Motor neuron (in vitro differentiated cells): Measurements from ENCODE around the gene HTR3B. TPM values are rescaled to one million over a fixed set of nuclear protein-coding genes. Genes with fewer than 3 reads are reported as not detected.
A peak's percentile ranks its signal among the peaks of the same experiment; 100 is the strongest.
"Not testable (repeated sequence)": the region's sequence is repeated elsewhere in the genome, so short reads cannot be mapped to it uniquely, and the experiment has no call there.

Experiments
- ATAC-seq, 8 experiments: fragments of 200-7000 bp; cut with Tn5 transposase; replicated peaks in 6 of 8; 2 replicates each; pipeline ENCODE4 v1.8.0; 2021; ENCODE audit warnings: mild to moderate bottlenecking in 8 of 8, moderate library complexity in 8 of 8
- H3K27ac ChIP-seq, 2 donors: fragments of 250-450 bp; sonication (Bioruptor Pico); 2 replicates each; pipeline ENCODE4 v1.9.0; 2021; ENCODE audit warnings: antibody characterized with exemption in 2 of 2, mild to moderate bottlenecking in 2 of 2, moderate library complexity in 1 of 2
- H3K4me1 ChIP-seq, 2 donors: fragments of 250-450 bp; sonication (Bioruptor Pico); replicated peaks in 1 of 2; 2 replicates each; pipeline ENCODE4 v1.6.1; 2021; ENCODE audit warnings: antibody characterized with exemption in 2 of 2, mild to moderate bottlenecking in 2 of 2, moderate library complexity in 1 of 2
- H3K4me3 ChIP-seq, 5 donors: fragments of 250-450 bp; sonication (Bioruptor Pico); 2 replicates each; pipeline ENCODE4 v1.9.0; 2021; ENCODE audit warnings: antibody characterized with exemption in 5 of 5, mild to moderate bottlenecking in 5 of 5, moderate library complexity in 4 of 5
- WGBS, 10 experiments: fragments of 450-650 bp; shearing (Covaris generic); methylation state at CpG; one replicate each; pipeline ENCODE4 v1.0.0; 2022; 5-methylcytosine and 5-hydroxymethylcytosine counted together
- in situ Hi-C, 9 experiments: fragments of 400-800 bp; cut with MboI; loops; one replicate each; pipeline ENCODE4 v1.15.0; 2021; ENCODE audit warnings: low sequenced_read_pairs in 9 of 9, low pct_unique_long_range_greater_than_20kb in 2 of 9; ENCODE audit not compliant: unreplicated experiment in 9 of 9
- total RNA-seq, 8 experiments: library from RNA; unstranded; fragments of 300-600 nt; gene quantifications; 2 replicates each; pipeline versions ENCODE4 v1.2.3 to v1.2.4, GENCODE V29; 2022

HTR3B gene
- total RNA-seq, 8 experiments from 2014 or later, result 0.11 to 0.47 (median 0.21) TPM; not detected in 5

DNA sequence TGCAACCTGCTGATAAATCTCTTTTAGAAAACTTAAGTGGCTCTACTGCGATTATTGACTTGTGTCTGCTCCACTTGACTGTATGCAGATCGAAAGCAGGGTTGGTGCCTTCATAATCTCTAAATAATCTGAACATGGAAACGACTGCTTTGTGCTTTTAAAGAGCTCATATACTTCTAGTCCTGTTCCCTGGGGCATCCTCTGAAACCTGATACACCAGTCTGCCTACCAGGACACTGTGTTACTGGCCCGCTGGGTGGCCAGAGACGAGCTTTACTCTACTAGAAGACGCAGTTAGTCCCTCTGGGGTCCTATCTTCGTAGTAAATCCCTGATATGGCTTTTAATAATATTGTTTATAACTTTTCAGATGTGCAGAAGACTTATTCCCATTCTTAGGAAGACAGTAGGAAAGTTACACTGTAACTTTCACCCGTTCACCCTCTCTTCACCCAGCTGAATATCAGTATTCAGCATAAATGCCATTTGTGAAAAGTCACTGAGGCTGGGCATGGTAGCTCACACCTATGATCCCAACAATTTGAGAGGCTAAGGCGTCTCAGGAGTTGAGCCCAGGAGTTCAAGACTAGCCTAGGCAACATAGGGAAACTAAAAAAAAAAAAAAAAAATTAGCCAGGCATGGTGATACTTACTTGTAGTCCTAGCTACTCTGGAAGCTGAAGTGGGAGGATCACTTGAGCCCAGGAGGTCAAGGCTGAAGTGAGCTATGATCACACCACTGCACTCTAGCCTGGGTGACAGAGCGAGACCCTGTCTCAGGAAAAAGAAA lies 9.0 kb upstream of the HTR3B start:
- in situ Hi-C loops, result loop anchor here in 7 of 9 experiments (10.0 to 25.0 kb wide), 2 partner anchors 367 to 369 kb away; no protein-coding TSS in a partner anchor
- Histone ChIP-seq H3K27ac (no peak overlapping the region), H3K4me3 (no peak overlapping the region), H3K4me1 (no peaks in the 10 kb centered on the region)
- 10 to 88% (median 56%) methylated on average over 2 to 10 of the region's 10 CpGs for WGBS, 10 experiments
- peak in 2 of 8 experiments; percentile 44 to 66 for ATAC-seq

DNA sequence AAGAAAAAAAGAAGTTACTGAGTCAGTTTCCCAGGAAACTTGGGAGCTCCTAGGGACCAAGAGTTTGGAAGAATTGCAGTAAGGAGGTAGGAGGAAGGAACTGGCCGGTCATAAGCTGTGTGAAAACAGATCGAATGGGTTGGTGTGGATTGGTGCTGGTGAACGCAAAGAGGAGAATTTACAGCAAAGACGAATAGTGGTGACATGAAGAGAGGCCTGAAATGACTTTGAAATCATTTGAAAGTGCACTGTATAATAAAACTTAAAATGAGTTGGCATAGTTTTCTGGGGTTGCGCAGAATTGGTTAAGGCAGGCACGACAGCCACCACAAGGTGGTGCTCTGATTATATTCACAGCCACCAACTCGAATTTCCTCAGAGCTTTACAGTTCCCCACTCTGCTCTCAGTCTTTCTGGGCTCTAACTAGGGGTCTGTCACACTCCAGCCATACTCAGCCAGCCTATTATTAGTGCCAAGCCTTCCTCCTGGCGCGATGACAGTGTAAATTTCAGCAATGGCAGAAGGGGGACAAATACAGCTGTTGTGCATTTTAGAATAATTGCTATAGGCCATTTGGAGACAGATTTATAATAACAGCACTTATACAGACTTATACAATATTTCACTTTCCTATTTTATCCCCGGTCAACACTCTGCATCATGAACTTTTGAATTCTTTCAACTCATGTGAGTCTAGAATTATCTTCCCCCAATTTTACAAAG lies 8.3 kb upstream of the HTR3B start:
- H3K4me1 ChIP-seq, result no peaks in the 10 kb centered on the region
- in situ Hi-C loops, result loop anchor here in 7 of 9 experiments (10.0 to 25.0 kb wide), 2 partner anchors 366 to 368 kb away; no protein-coding TSS in a partner anchor
- H3K27ac ChIP-seq, result no peak overlapping the region
- H3K4me3 ChIP-seq, result no peak overlapping the region
- WGBS, 10 experiments, result 8 to 60% (median 28%) methylated on average over 3 to 9 of the region's 10 CpGs
- peak; percentile 71 to 90 (median 78) for ATAC-seq

DNA sequence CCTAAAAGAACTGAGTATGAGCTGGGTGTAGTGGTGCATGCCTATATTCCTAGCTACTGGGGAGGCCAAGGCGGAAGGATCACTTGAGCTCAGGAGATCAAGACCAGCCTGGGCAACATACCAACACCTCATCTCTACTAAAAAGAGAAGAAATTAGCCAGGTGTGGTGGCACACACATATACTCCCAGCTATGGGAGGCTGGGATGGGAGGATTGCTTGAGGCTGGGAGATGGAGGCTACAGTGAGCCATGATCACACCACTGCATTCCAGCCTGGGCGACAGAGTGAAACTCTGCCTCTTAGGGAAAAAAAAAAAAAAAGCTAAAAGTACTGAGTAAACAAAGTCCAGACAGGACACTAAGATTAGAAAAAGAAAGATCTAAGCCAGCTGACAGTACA lies 3.5 kb upstream of the HTR3B start:
- H3K4me3 ChIP-seq, result no peak overlapping the region
- WGBS, 10 experiments, result 33 to 100% (median 83%) methylated on average over 1 to 2 of the region's 2 CpGs; no CpG with 5 or more reads in 3 of the 10 experiments
- H3K4me1 ChIP-seq, result peaks cover 0 to 6% of the 10 kb centered on the region in 2 donors
- in situ Hi-C loops, result no loop called here
- ATAC-seq, result no peak
- H3K27ac ChIP-seq, result no peak overlapping the region

DNA sequence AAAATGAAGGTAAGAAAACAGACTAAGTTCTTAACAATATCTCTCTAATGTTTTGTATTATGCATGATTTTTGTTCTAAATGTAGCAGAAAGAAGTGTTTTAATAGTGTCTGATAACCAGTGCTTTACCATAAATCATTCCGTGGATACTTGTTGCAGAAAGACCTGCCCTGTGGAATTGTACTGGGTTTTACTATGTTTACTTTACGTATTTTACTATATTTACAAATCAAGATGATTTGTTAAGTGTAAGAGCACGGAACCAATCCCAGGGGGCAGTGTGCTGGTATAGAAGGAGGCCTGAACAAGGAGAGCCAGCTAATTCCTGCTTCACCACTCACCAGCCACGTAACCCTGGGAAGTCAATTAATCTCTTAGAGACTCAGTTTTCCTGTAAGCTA lies 1.4 kb downstream of the HTR3B start:
- in situ Hi-C loops, result no loop called here
- peak in 6 of 8 experiments; percentile 56 to 75 (median 61) for ATAC-seq
- WGBS, 10 experiments, result 0 to 89% (median 65%) methylated on average over 3 to 4 of the region's 4 CpGs; no CpG with 5 or more reads in 2 of the 10 experiments

DNA sequence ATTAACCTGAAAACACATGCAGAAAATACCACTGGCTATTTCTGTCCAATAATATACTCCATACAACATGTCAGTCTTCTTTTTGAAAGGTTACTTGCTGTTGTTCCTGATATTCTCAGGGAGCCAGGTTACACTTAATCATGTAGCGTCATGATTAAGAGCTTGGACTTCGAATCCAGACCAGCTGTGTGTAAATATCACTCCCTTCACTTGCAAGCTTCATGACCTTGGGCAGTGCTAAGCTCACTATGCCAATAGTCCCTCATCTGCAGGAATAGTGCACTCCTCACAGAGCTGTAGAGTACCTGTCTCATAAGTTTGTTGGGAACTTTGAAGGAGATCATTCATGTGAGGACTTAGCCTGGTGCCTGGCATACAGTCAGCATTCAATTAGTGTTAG lies 1.9 kb downstream of the HTR3B start:
- H3K27ac ChIP-seq, result no peak overlapping the region

More for the DNA sequence above, 1.4 kb downstream of the HTR3B start:
- no peak overlapping the region for H3K27ac ChIP-seq
- peaks cover 9 to 28% of the 10 kb centered on the region in 2 donors for H3K4me1 ChIP-seq
- no peak overlapping the region for H3K4me3 ChIP-seq

DNA sequence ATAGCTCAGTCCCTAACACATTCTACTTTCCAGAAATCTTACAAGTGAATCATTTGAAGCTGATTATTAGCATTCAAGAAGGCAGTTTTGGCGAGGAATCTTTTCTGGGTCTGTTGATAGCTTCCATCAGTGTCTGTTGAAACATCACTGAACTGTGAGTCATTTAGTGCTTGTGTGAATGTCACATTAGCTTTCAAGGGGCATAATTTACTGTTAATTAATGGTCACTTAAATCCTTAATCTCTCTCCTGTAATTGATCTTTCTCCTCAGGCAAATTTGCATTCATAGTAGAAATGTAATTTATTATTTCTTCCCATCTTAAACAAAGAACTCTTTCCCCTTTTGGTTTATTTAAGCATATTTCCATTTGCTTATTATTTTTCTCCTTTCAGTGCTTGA lies 2.6 kb downstream of the HTR3B start:
- Histone ChIP-seq H3K27ac (no peak overlapping the region), H3K4me3 (no peak overlapping the region), H3K4me1 (peaks cover 9 to 28% of the 10 kb centered on the region in 2 donors)
- in situ Hi-C loops, result no loop called here
- 0 to 60% (median 0%) methylated on average over 1 of the region's 1 CpG; no CpG with 5 or more reads in 3 of the 10 experiments for WGBS, 10 experiments
- ATAC-seq, result peak in 5 of 8 experiments; percentile 72 to 86 (median 81)

More for the DNA sequence above, 1.9 kb downstream of the HTR3B start:
- Histone ChIP-seq H3K4me3 (no peak overlapping the region), H3K4me1 (peaks cover 9 to 28% of the 10 kb centered on the region in 2 donors)
- WGBS, 10 experiments, result 29 to 88% (median 79%) methylated on average over 1 to 2 of the region's 2 CpGs; no CpG with 5 or more reads in 6 of the 10 experiments
- in situ Hi-C loops, result no loop called here
- peak in 5 of 8 experiments; percentile 46 to 56 (median 52) for ATAC-seq

DNA sequence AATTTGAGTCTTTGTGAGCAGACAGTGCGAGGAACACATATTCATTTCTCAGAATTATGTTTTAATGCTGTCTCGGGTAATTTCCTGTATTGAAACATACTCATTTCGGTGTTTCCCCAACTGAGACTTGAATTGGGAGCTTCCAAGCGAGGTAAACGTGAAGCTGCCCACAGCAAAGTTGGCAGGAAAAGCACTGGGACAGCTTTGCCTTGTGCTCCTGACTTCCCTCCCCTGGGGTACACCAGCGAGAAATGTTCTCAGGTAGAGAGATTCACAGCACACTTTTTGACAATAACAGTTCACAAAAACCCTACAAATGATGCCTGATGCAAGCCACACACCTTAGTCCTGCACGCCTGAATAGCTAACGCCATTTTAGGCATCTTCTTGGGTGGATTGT lies 3.1 kb downstream of the HTR3B start:
- Histone ChIP-seq H3K4me3 (no peak overlapping the region), H3K4me1 (peaks cover 9 to 28% of the 10 kb centered on the region in 2 donors), H3K27ac (peak overlapping the region in 1 of 2 donors; percentile 11)
- in situ Hi-C loops, result no loop called here
- ATAC-seq, result peak in 3 of 8 experiments; percentile 5 to 7 (median 5)
- 33 to 100% (median 79%) methylated on average over 1 to 8 of the region's 8 CpGs for WGBS, 10 experiments

DNA sequence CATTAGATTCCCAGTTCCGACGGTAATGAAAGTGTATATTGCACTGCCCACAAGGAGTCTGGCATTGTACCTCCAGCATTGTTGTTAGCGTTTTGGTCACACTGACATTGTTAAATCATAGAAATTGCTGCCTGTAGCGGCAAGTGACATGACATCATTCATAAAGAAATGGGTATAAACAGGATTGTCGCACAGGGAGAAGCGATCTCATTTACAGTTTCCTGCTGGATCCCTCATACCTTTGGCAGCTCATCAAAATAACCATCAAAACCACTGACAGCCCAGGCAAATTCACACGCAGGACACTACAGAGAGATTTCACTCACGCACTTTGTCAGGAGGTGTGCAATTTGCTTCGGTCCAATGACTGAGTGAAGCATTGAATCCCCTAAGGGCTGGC lies 3.5 kb downstream of the HTR3B start:
- 39 to 100% (median 80%) methylated on average over 1 to 6 of the region's 9 CpGs; no CpG with 5 or more reads in 1 of the 10 experiments for WGBS, 10 experiments
- Histone ChIP-seq H3K27ac (peak overlapping the region in 1 of 2 donors; percentile 11), H3K4me1 (peaks cover 9 to 28% of the 10 kb centered on the region in 2 donors), H3K4me3 (no peak overlapping the region)
- ATAC-seq, result peak in 5 of 8 experiments; percentile 28 to 59 (median 46)
- in situ Hi-C loops, result no loop called here

DNA sequence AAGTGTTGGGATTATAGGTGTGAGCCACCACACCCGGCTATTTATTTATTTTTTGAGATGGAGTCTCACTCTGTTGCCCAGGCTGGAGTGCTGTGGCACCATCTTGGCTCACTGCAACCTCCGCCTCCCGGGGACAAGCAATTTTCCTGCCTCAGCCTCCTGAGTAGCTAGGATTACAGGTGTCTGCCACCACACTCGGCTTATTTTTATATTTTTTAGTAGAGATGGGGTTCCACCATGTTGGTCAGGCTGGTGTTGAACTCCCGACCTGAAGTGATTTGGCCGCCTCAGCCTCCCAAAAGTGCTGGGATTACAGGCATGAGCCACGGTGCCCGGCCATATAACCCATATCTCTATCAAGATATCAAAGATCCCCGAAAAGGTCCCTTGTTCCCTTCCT lies 6.9 kb downstream of the HTR3B start:
- H3K27ac ChIP-seq, H3K4me3 ChIP-seq, in situ Hi-C loops, ATAC-seq: not testable (repeated sequence)
- H3K4me1 ChIP-seq, result peaks cover 8 to 18% of the 10 kb centered on the region in 2 donors
- WGBS, 10 experiments, result 40 to 94% (median 86%) methylated on average over 1 to 4 of the region's 9 CpGs; no CpG with 5 or more reads in 4 of the 10 experiments

DNA sequence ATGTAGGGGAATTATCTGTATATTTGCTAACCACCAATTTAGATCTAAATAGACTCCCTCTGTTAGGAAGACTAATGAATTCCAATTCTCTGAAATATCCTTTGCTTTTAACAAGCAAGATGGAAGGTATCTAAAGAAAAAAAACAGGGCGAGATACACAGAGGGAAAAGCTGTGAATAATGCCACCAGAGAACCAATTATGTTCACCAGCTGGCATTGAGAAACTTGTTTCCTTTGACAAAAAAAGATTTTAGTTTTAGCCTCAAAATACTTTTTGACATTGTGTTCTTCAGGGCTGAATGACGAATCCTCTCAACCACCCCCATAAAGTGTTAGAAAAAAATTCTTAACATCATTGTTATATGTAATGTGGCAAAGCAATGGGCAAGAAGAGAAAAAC lies 19.0 kb downstream of the HTR3B start:
- in situ Hi-C loops, result no loop called here
- 0 to 100% (median 75%) methylated on average over 2 of the region's 2 CpGs for WGBS, 10 experiments
- no peak overlapping the region for H3K4me3 ChIP-seq
- ATAC-seq, result no peak
- H3K27ac ChIP-seq, result no peak overlapping the region
- H3K4me1 ChIP-seq, result no peaks in the 10 kb centered on the region

DNA sequence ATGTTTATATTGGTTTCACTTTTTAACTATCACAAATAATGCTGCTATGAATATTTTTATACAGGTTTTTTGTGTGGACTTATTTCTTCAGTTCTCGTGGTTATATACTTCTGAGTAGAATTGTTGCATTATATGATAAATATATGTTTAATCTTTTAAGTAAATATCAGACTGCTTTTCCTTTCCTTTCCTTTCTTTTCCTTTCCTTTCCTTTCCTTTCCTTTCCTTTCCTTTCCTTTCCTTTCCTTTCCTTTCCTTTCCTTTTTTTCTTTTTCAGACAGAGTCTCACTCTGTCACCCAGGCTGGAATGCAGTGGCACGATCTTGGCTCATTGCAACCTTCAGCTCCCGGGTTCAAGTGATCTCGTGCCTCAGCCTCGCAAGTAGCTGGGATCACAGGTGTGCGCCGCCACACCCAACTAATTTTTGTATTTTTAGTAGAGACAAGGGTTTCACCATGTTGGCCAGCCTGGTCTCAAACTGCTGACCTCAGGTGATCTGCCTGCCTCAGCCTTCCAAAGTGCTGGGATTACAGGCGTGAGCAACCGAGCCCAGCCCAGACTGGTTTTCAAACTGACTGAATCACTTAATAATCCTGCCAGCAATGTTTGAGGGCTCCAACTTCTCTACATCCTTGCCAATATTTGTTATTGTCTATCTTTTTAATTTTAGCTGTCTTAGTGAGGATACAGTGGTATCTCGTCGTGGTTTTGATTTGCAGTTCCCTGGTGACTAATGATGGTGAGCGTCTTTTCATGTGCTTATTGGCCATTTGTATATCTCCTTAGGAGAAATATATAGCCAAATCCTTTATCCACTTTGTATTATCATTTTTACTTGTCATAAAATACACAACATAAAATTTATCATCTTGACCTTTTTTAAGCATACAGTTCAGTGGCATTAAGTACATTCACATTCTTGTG lies 21.9 kb downstream of the HTR3B start:
- H3K4me3 ChIP-seq, result no peak overlapping the region
- no peak overlapping the region for H3K27ac ChIP-seq
- 13 to 94% (median 70%) methylated on average over 4 to 9 of the region's 12 CpGs for WGBS, 10 experiments
- in situ Hi-C loops, result no loop called here
- no peaks in the 10 kb centered on the region for H3K4me1 ChIP-seq
- ATAC-seq, result peak in 2 of 8 experiments; percentile 31 to 42

DNA sequence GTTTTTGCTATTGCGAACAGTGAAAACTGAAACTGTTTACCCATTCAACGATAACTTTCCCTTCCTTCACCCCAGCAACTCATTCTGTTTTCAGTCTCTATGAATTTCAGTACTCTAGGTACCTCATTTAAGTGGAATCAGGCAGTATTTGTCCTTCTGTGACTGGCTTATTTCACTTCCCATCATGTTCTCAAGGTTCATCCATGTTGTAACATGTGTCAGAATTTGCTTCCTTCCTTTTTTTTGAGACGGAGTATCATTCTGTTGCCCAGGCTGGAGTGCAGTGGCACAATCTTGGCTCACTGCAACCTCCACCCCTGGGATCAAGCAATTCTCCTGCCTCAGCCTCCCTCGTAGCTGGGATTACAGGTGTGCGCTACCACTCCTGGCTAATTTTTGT lies 23.7 kb downstream of the HTR3B start:
- in situ Hi-C loops, result no loop called here
- Histone ChIP-seq H3K4me3 (no peak overlapping the region), H3K4me1 (no peaks in the 10 kb centered on the region), H3K27ac (no peak overlapping the region)
- WGBS, 10 experiments, result 49 to 100% (median 94%) methylated on average over 1 to 5 of the region's 5 CpGs; no CpG with 5 or more reads in 1 of the 10 experiments
- no peak for ATAC-seq
